ENCODE data around the gene ACSM3. TPM values are rescaled to one million over a fixed set of nuclear protein-coding genes. Genes with fewer than 3 reads are reported as not detected.

The ACSM3 gene
- total and polyA plus RNA-seq, 2 donors, result 4.1 to 9.9 TPM

GRCh38 chr16:20806168-20807050 is 42.6 kb downstream of the ACSM3 start, which contains the start of the genes ERI2 and REXO5:
Gene ERI2 (minus strand): TSS chr16:20806472. CDS start chr16:20806430, 42 bp downstream.
Gene REXO5 (plus strand): TSS chr16:20806527. CDS start chr16:20806954, 427 bp downstream.
- WGBS, result under 1% methylated on average over 74 of the region's 74 CpGs
- DNase-seq (ENCODE audit: low read depth in 6 of 9, low spot score in 9 of 9), result peak; percentile 61 to 90 (median 73)
- H3K27me3 ChIP-seq (ENCODE audit: control insufficient read depth in 2 of 2, insufficient read depth in 1 of 2, low read length in 1 of 2), result no peaks in the 10 kb centered on the region
- peak within 1 kb of the TSS; percentile 82 to 96 for H3K27ac ChIP-seq (ENCODE audit: low read depth in 1 of 2, low read length in 1 of 2)
- H3K36me3 ChIP-seq (ENCODE audit: control insufficient read depth in 2 of 2, insufficient read depth in 2 of 2, low read length in 1 of 2), result peaks cover 0 to 5% of the 10 kb centered on the region in 2 donors
- H3K4me3 ChIP-seq (ENCODE audit: low read length in 2 of 2), result peak within 1 kb of the TSS; percentile 62 to 77
- H3K4me1 ChIP-seq (ENCODE audit: control insufficient read depth in 2 of 2, insufficient read depth in 2 of 2, low read length in 2 of 2), result peaks cover 12 to 13% of the 10 kb centered on the region in 2 donors
- H3K9me3 ChIP-seq (ENCODE audit: control insufficient read depth in 2 of 2, insufficient read depth in 1 of 2, low read length in 1 of 2), result no peaks in the 10 kb centered on the region

GRCh38 chr16:20807862-20808261 is 44.0 kb downstream of the ACSM3 start:
- H3K9me3 ChIP-seq (ENCODE audit: control insufficient read depth in 2 of 2, insufficient read depth in 1 of 2, low read length in 1 of 2), result no peaks in the 10 kb centered on the region
- H3K27me3 ChIP-seq (ENCODE audit: control insufficient read depth in 2 of 2, insufficient read depth in 1 of 2, low read length in 1 of 2), result no peaks in the 10 kb centered on the region
- WGBS, result 96% methylated on average over 11 of the region's 11 CpGs
- peak overlapping the region in 1 of 2 donors; percentile 12 for H3K27ac ChIP-seq (ENCODE audit: low read depth in 1 of 2, low read length in 1 of 2)
- no peak for DNase-seq (ENCODE audit: low read depth in 6 of 9, low spot score in 9 of 9)
- H3K36me3 ChIP-seq (ENCODE audit: control insufficient read depth in 2 of 2, insufficient read depth in 2 of 2, low read length in 1 of 2), result no peaks in the 10 kb centered on the region
- H3K4me1 ChIP-seq (ENCODE audit: control insufficient read depth in 2 of 2, insufficient read depth in 2 of 2, low read length in 2 of 2), result peaks cover 12 to 13% of the 10 kb centered on the region in 2 donors
- H3K4me3 ChIP-seq (ENCODE audit: low read length in 2 of 2), result peak overlapping the region in 1 of 2 donors; percentile 77

GRCh38 chr16:20811889-20812439 is 48.1 kb downstream of the ACSM3 start:
- no peak for DNase-seq (ENCODE audit: low read depth in 6 of 9, low spot score in 9 of 9)
- no peak overlapping the region for H3K4me3 ChIP-seq (ENCODE audit: low read length in 2 of 2)
- H3K27ac ChIP-seq (ENCODE audit: low read depth in 1 of 2, low read length in 1 of 2), result no peak overlapping the region
- H3K4me1 ChIP-seq (ENCODE audit: control insufficient read depth in 2 of 2, insufficient read depth in 2 of 2, low read length in 2 of 2), result peaks cover 12 to 18% of the 10 kb centered on the region in 2 donors
- 96% methylated on average over 10 of the region's 10 CpGs for WGBS
- no peaks in the 10 kb centered on the region for H3K9me3 ChIP-seq (ENCODE audit: control insufficient read depth in 2 of 2, insufficient read depth in 1 of 2, low read length in 1 of 2)
- peaks cover 4 to 7% of the 10 kb centered on the region in 2 donors for H3K36me3 ChIP-seq (ENCODE audit: control insufficient read depth in 2 of 2, insufficient read depth in 2 of 2, low read length in 1 of 2)
- no peaks in the 10 kb centered on the region for H3K27me3 ChIP-seq (ENCODE audit: control insufficient read depth in 2 of 2, insufficient read depth in 1 of 2, low read length in 1 of 2)

GRCh38 chr16:20812510-20812909 is 48.7 kb downstream of the ACSM3 start:
- 83% methylated on average over 2 of the region's 2 CpGs for WGBS

GRCh38 chr16:20814784-20815183 is 51.0 kb downstream of the ACSM3 start:
- WGBS, result 13% methylated on average over 4 of the region's 4 CpGs
- H3K9me3 ChIP-seq (ENCODE audit: control insufficient read depth in 2 of 2, insufficient read depth in 1 of 2, low read length in 1 of 2), result no peaks in the 10 kb centered on the region
- H3K27me3 ChIP-seq (ENCODE audit: control insufficient read depth in 2 of 2, insufficient read depth in 1 of 2, low read length in 1 of 2), result no peaks in the 10 kb centered on the region
- H3K27ac ChIP-seq (ENCODE audit: low read depth in 1 of 2, low read length in 1 of 2), result peak overlapping the region in 1 of 2 donors; percentile 55
- DNase-seq (ENCODE audit: low read depth in 6 of 9, low spot score in 9 of 9), result peak in 4 of 9 donors; percentile 7 to 49 (median 13)
- H3K36me3 ChIP-seq (ENCODE audit: control insufficient read depth in 2 of 2, insufficient read depth in 2 of 2, low read length in 1 of 2), result peaks cover 7 to 11% of the 10 kb centered on the region in 2 donors
- no peak overlapping the region for H3K4me3 ChIP-seq (ENCODE audit: low read length in 2 of 2)
- peaks cover 0 to 5% of the 10 kb centered on the region in 2 donors for H3K4me1 ChIP-seq (ENCODE audit: control insufficient read depth in 2 of 2, insufficient read depth in 2 of 2, low read length in 2 of 2)

More at GRCh38 chr16:20812510-20812909, 48.7 kb downstream of the ACSM3 start:
- Histone ChIP-seq H3K4me1 (ENCODE audit: control insufficient read depth in 2 of 2, insufficient read depth in 2 of 2, low read length in 2 of 2) (peaks cover 8 to 13% of the 10 kb centered on the region in 2 donors), H3K27me3 (ENCODE audit: control insufficient read depth in 2 of 2, insufficient read depth in 1 of 2, low read length in 1 of 2) (no peaks in the 10 kb centered on the region), H3K27ac (ENCODE audit: low read depth in 1 of 2, low read length in 1 of 2) (no peak overlapping the region), H3K4me3 (ENCODE audit: low read length in 2 of 2) (no peak overlapping the region), H3K36me3 (ENCODE audit: control insufficient read depth in 2 of 2, insufficient read depth in 2 of 2, low read length in 1 of 2) (peaks cover 4 to 7% of the 10 kb centered on the region in 2 donors), H3K9me3 (ENCODE audit: control insufficient read depth in 2 of 2, insufficient read depth in 1 of 2, low read length in 1 of 2) (no peaks in the 10 kb centered on the region)
- no peak for DNase-seq (ENCODE audit: low read depth in 6 of 9, low spot score in 9 of 9)

GRCh38 chr16:20818929-20819585 is 55.2 kb downstream of the ACSM3 start:
- Histone ChIP-seq H3K4me1 (ENCODE audit: control insufficient read depth in 2 of 2, insufficient read depth in 2 of 2, low read length in 2 of 2) (peaks cover 6 to 7% of the 10 kb centered on the region in 2 donors), H3K36me3 (ENCODE audit: control insufficient read depth in 2 of 2, insufficient read depth in 2 of 2, low read length in 1 of 2) (peaks cover 7 to 29% of the 10 kb centered on the region in 2 donors), H3K27me3 (ENCODE audit: control insufficient read depth in 2 of 2, insufficient read depth in 1 of 2, low read length in 1 of 2) (no peaks in the 10 kb centered on the region), H3K4me3 (ENCODE audit: low read length in 2 of 2) (no peak overlapping the region), H3K9me3 (ENCODE audit: control insufficient read depth in 2 of 2, insufficient read depth in 1 of 2, low read length in 1 of 2) (no peaks in the 10 kb centered on the region), H3K27ac (ENCODE audit: low read depth in 1 of 2, low read length in 1 of 2) (no peak overlapping the region)
- 100% methylated on average over 4 of the region's 4 CpGs for WGBS
- no peak for DNase-seq (ENCODE audit: low read depth in 6 of 9, low spot score in 9 of 9)

GRCh38 chr16:20821682-20822081 is 57.9 kb downstream of the ACSM3 start:
- Histone ChIP-seq H3K4me1 (ENCODE audit: control insufficient read depth in 2 of 2, insufficient read depth in 2 of 2, low read length in 2 of 2) (peaks cover 2 to 6% of the 10 kb centered on the region in 2 donors), H3K27ac (ENCODE audit: low read depth in 1 of 2, low read length in 1 of 2) (no peak overlapping the region), H3K36me3 (ENCODE audit: control insufficient read depth in 2 of 2, insufficient read depth in 2 of 2, low read length in 1 of 2) (peaks cover 2 to 26% of the 10 kb centered on the region in 2 donors), H3K4me3 (ENCODE audit: low read length in 2 of 2) (no peak overlapping the region), H3K9me3 (ENCODE audit: control insufficient read depth in 2 of 2, insufficient read depth in 1 of 2, low read length in 1 of 2) (no peaks in the 10 kb centered on the region), H3K27me3 (ENCODE audit: control insufficient read depth in 2 of 2, insufficient read depth in 1 of 2, low read length in 1 of 2) (no peaks in the 10 kb centered on the region)
- DNase-seq (ENCODE audit: low read depth in 6 of 9, low spot score in 9 of 9), result no peak
- 82% methylated on average over 4 of the region's 4 CpGs for whole genome bisulfite sequencing

- Histone ChIP-seq H3K27ac (ENCODE audit: low read depth in 1 of 2, low read length in 1 of 2) (peak overlapping the region; percentile 53 to 84), H3K4me3 (ENCODE audit: low read length in 2 of 2) (no peak overlapping the region), H3K4me1 (ENCODE audit: control insufficient read depth in 2 of 2, insufficient read depth in 2 of 2, low read length in 2 of 2) (peaks cover 2 to 6% of the 10 kb centered on the region in 2 donors), H3K36me3 (ENCODE audit: control insufficient read depth in 2 of 2, insufficient read depth in 2 of 2, low read length in 1 of 2) (peaks cover under 1 to 26% of the 10 kb centered on the region in 2 donors), H3K27me3 (ENCODE audit: control insufficient read depth in 2 of 2, insufficient read depth in 1 of 2, low read length in 1 of 2) (no peaks in the 10 kb centered on the region), H3K9me3 (ENCODE audit: control insufficient read depth in 2 of 2, insufficient read depth in 1 of 2, low read length in 1 of 2) (no peaks in the 10 kb centered on the region)
- WGBS, result 38% methylated on average over 3 of the region's 3 CpGs
- peak in 2 of 9 donors; percentile 26 to 58 for DNase-seq (ENCODE audit: low read depth in 6 of 9, low spot score in 9 of 9)
Observed at GRCh38 chr16:20822521-20823325, 58.9 kb downstream of the ACSM3 start.
